HT1080 (cell line): ENCODE measurements around the gene HOXC10. TPM values are rescaled to one million over a fixed set of nuclear protein-coding genes. Genes with fewer than 3 reads are reported as not detected.

Experiments used
- DNase-seq: peaks from one replicate; pipeline ENCODE4 v3.0.0-alpha.2; 2015; ENCODE audit warnings: low read depth
- total RNA-seq: library from RNA; depleted of rRNA; stranded (reverse); fragments of >200 nt; shearing (Covaris generic); gene quantifications from 2 replicates; pipeline ENCODE4 v1.2.3, GENCODE V29; 2014

HOXC10 gene
- total RNA-seq, 1 experiment from 2014 or later, result 3.8 TPM

- DNase-seq, result no peak
These were observed 17.4 kb downstream of the HOXC10 start for GRCh38 chr12:54002278-54002914.

- DNase-seq, result no peak
These were observed 18.0 kb downstream of the HOXC10 start for GRCh38 chr12:54002915-54003389.

GRCh38 chr12:54003625-54004024, 18.7 kb downstream of the HOXC10 start:
- no peak for DNase-seq

GRCh38 chr12:54004063-54004840, 19.3 kb downstream of the HOXC10 start:
- DNase-seq, result no peak

GRCh38 chr12:54004841-54005530, 20.0 kb downstream of the HOXC10 start:
- no peak for DNase-seq

- DNase-seq, result no peak
These were observed 20.5 kb downstream of the HOXC10 start for GRCh38 chr12:54005531-54005852.

GRCh38 chr12:54005853-54006558, 21.1 kb downstream of the HOXC10 start:
- peak; percentile 76 for DNase-seq

- no peak for DNase-seq
These were observed 21.7 kb downstream of the HOXC10 start for GRCh38 chr12:54006559-54007220.

- DNase-seq, result no peak
These were observed 22.8 kb downstream of the HOXC10 start for GRCh38 chr12:54007538-54008259.

GRCh38 chr12:54008260-54008552, 23.3 kb downstream of the HOXC10 start:
- DNase-seq, result no peak

GRCh38 chr12:54009171-54010052, 24.5 kb downstream of the HOXC10 start:
- no peak for DNase-seq

GRCh38 chr12:54010053-54010971, 25.4 kb downstream of the HOXC10 start:
- no peak for DNase-seq

GRCh38 chr12:54010972-54011664, 26.2 kb downstream of the HOXC10 start:
- no peak for DNase-seq

GRCh38 chr12:54011665-54012532, 27.0 kb downstream of the HOXC10 start:
- no peak for DNase-seq

GRCh38 chr12:54012631-54013409, 27.9 kb downstream of the HOXC10 start:
- no peak for DNase-seq

- DNase-seq, result no peak
These were observed 29.6 kb downstream of the HOXC10 start for GRCh38 chr12:54014377-54015017.
